ENCODE measurements around the gene MYO16.

MYO16 gene

GRCh38 chr13:109253316-109253715 is 623.9 kb downstream of the MYO16 start:
- Histone ChIP-seq H3K27me3 (no peaks in the 10 kb centered on the region), H3K4me1 (peaks cover 8% of the 10 kb centered on the region; the same call in 1 of the 2 replicates), H3K9me3 (peaks cover 10% of the 10 kb centered on the region), H3K27ac (no peak overlapping the region), H3K9ac (no peak overlapping the region), H3K4me3 (no peak overlapping the region), H3K36me3 (no peaks in the 10 kb centered on the region), H3K4me2 (no peak overlapping the region), H4K20me1 (no peaks in the 10 kb centered on the region)
- no peak for TF ChIP-seq Cebpa-rat (IDR thresholded peaks at IDR 0.05)

- Histone ChIP-seq H3K27ac (no peak overlapping the region), H3K9me3 (peaks cover 14% of the 10 kb centered on the region; the same call in 1 of the 2 replicates), H4K20me1 (no peaks in the 10 kb centered on the region), H3K27me3 (no peaks in the 10 kb centered on the region), H3K9ac (no peak overlapping the region), H3K4me3 (no peak overlapping the region), H3K4me2 (no peak overlapping the region), H3K4me1 (peaks cover 8% of the 10 kb centered on the region; the same call in 1 of the 2 replicates), H3K36me3 (no peaks in the 10 kb centered on the region)
- TF ChIP-seq Cebpa-rat (IDR thresholded peaks at IDR 0.05), result no peak
These were observed 624.9 kb downstream of the MYO16 start for GRCh38 chr13:109254274-109254673.

GRCh38 chr13:109255141-109255856 is 625.9 kb downstream of the MYO16 start:
- H3K27me3 ChIP-seq, result no peaks in the 10 kb centered on the region
- no peaks in the 10 kb centered on the region for H4K20me1 ChIP-seq
- H3K4me1 ChIP-seq, result peaks cover 8% of the 10 kb centered on the region; the same call in 1 of the 2 replicates
- no peak for TF ChIP-seq Cebpa-rat (IDR thresholded peaks at IDR 0.05)
- H3K9me3 ChIP-seq, result peaks cover 14% of the 10 kb centered on the region; the same call in 1 of the 2 replicates
- no peak overlapping the region; the same call in 1 of the 2 replicates for H3K4me2 ChIP-seq
- no peak overlapping the region for H3K4me3 ChIP-seq
- no peak overlapping the region for H3K9ac ChIP-seq
- no peak overlapping the region for H3K27ac ChIP-seq
- no peaks in the 10 kb centered on the region for H3K36me3 ChIP-seq

- Histone ChIP-seq H3K36me3 (no peaks in the 10 kb centered on the region), H3K4me1 (peaks cover 8% of the 10 kb centered on the region; the same call in 1 of the 2 replicates), H3K27me3 (no peaks in the 10 kb centered on the region), H3K27ac (no peak overlapping the region), H3K4me2 (no peak overlapping the region), H3K9me3 (peaks cover 14% of the 10 kb centered on the region; the same call in 1 of the 2 replicates), H3K4me3 (no peak overlapping the region), H3K9ac (no peak overlapping the region), H4K20me1 (no peaks in the 10 kb centered on the region)
- TF ChIP-seq Cebpa-rat (IDR thresholded peaks at IDR 0.05), result no peak
These were observed 627.7 kb downstream of the MYO16 start for GRCh38 chr13:109256866-109257760.
